ENCODE measurements around the gene RNF25.

RNF25 gene

GRCh38 chr2:218680061-218680460 is 8.3 kb upstream of the RNF25 start:
- DNase-seq (ENCODE audit: low read depth), result no peak

- DNase-seq (ENCODE audit: low read depth), result no peak
These were observed 7.3 kb upstream of the RNF25 start for GRCh38 chr2:218679119-218679518.

- DNase-seq (ENCODE audit: low read depth), result no peak
These were observed 627 bp downstream of the RNF25 start for GRCh38 chr2:218671097-218671653.

- DNase-seq (ENCODE audit: low read depth), result no peak
These were observed 7.1 kb downstream of the RNF25 start for GRCh38 chr2:218664653-218665052.

GRCh38 chr2:218663901-218664300 is 7.9 kb downstream of the RNF25 start:
- no peak for DNase-seq (ENCODE audit: low read depth)

- no peak for DNase-seq (ENCODE audit: low read depth)
These were observed 9.0 kb downstream of the RNF25 start for GRCh38 chr2:218662827-218663226.

GRCh38 chr2:218662377-218662776 is 9.4 kb downstream of the RNF25 start:
- DNase-seq (ENCODE audit: low read depth), result no peak

GRCh38 chr2:218659988-218660358 is 11.8 kb downstream of the RNF25 start:
- DNase-seq (ENCODE audit: low read depth), result no peak

GRCh38 chr2:218659258-218659987 is 12.4 kb downstream of the RNF25 start, which contains the start of the genes BCS1L and ZNF142:
TSS of gene BCS1L (plus strand) at chr2:218659683. CDS start at chr2:218660988, 1,305 bp downstream.
TSS of gene ZNF142 (minus strand) at chr2:218659623. CDS start at chr2:218656429, 3,194 bp downstream.
- DNase-seq (ENCODE audit: low read depth), result peak; percentile 95

- peak; percentile 26 for DNase-seq (ENCODE audit: low read depth)
These were observed 13.0 kb downstream of the RNF25 start for GRCh38 chr2:218658671-218659257.

GRCh38 chr2:218655751-218656150 is 16.1 kb downstream of the RNF25 start:
- DNase-seq (ENCODE audit: low read depth), result no peak

- DNase-seq (ENCODE audit: low read depth), result no peak
These were observed 23.1 kb downstream of the RNF25 start for GRCh38 chr2:218648787-218649100.

GRCh38 chr2:218648088-218648786 is 23.6 kb downstream of the RNF25 start:
- DNase-seq (ENCODE audit: low read depth), result peak; percentile 23

GRCh38 chr2:218645126-218645525 is 26.7 kb downstream of the RNF25 start:
- DNase-seq (ENCODE audit: low read depth), result no peak

- no peak for DNase-seq (ENCODE audit: low read depth)
These were observed 27.1 kb downstream of the RNF25 start for GRCh38 chr2:218644721-218645120.

GRCh38 chr2:218643751-218644310 is 28.0 kb downstream of the RNF25 start:
- no peak for DNase-seq (ENCODE audit: low read depth)

GRCh38 chr2:218642786-218643185 is 29.0 kb downstream of the RNF25 start:
- DNase-seq (ENCODE audit: low read depth), result no peak

- no peak for DNase-seq (ENCODE audit: low read depth)
These were observed 29.6 kb downstream of the RNF25 start for GRCh38 chr2:218642121-218642656.

GRCh38 chr2:218638372-218638771 is 33.4 kb downstream of the RNF25 start:
- DNase-seq (ENCODE audit: low read depth), result no peak

- no peak for DNase-seq (ENCODE audit: low read depth)
These were observed 36.1 kb downstream of the RNF25 start for GRCh38 chr2:218635719-218636118.

- no peak for DNase-seq (ENCODE audit: low read depth)
These were observed 40.0 kb downstream of the RNF25 start for GRCh38 chr2:218631837-218632236.

GRCh38 chr2:218627939-218628338 is 43.9 kb downstream of the RNF25 start:
- DNase-seq (ENCODE audit: low read depth), result no peak

Measured in activated T-cell treated with anti-CD3 and anti-CD28 coated beads for 24 hours (primary cell).